Right lobe of liver (tissue), 6 donors: ENCODE results near the gene COL25A1. TPM values are rescaled to one million over a fixed set of nuclear protein-coding genes. Genes with fewer than 3 reads are reported as not detected.

Experiments
- ATAC-seq, 4 donors: fragments of 200-7000 bp; cut with Tn5 transposase; one replicate each; pipeline ENCODE4 v1.9.1; 2020; ENCODE audit warnings: mild to moderate bottlenecking in 4 of 4, moderate library complexity in 4 of 4
- DNase-seq, 3 donors: peaks; one replicate each; pipeline ENCODE4 v3.0.0-alpha.2; 2020
- H3K27ac ChIP-seq, 3 donors: fragments of 200-600 bp; one replicate each; pipeline ENCODE4 v1.8.0; 2022
- H3K27me3 ChIP-seq, 2 donors: fragments of 200-600 bp; one replicate each; pipeline ENCODE4 v1.8.0; 2022
- H3K36me3 ChIP-seq, 4 donors: fragments of 200-600 bp; sonication (generic) in 1 of 4; one replicate each; pipeline versions ENCODE4 v1.5.1 to v1.8.0; 2017 to 2022; ENCODE audit warnings: control low read depth in 1 of 4
- H3K4me1 ChIP-seq, 4 donors: fragments of 200-600 bp; sonication (generic) in 1 of 4; one replicate each; pipeline versions ENCODE4 v1.5.1 to v1.8.0; 2017 to 2022; ENCODE audit warnings: control low read depth in 1 of 4
- H3K4me3 ChIP-seq, 3 donors: fragments of 200-600 bp; one replicate each; pipeline ENCODE4 v1.8.0; 2022
- H3K9me3 ChIP-seq, 4 donors: fragments of 200-600 bp; sonication (generic) in 1 of 4; one replicate each; pipeline versions ENCODE4 v1.5.1 to v1.8.0; 2017 to 2022; ENCODE audit warnings: control low read depth in 1 of 4
- CTCF ChIP-seq, 4 donors: fragments of 200-600 bp in 3 of 4; fragments of 450-650 bp in 1 of 4; IDR thresholded peaks; one replicate each; pipeline versions ENCODE4 v1.5.1 to v1.8.0; 2016 to 2022; ENCODE audit warnings: antibody characterized with exemption in 4 of 4, mild to moderate bottlenecking in 2 of 4
- POLR2A ChIP-seq: fragments of 450-650 bp; IDR thresholded peaks from one replicate; pipeline ENCODE4 v1.6.1; 2017; ENCODE audit warnings: antibody characterized with exemption, mild to moderate bottlenecking
- WGBS: methylation state at CpG from one replicate; pipeline ENCODE4 v1.1.6; 2018; ENCODE audit warnings: low coverage, low lambda C conversion rate; ENCODE audit not compliant: insufficient coverage; ENCODE audit errors: missing lambda C conversion rate; 5-methylcytosine and 5-hydroxymethylcytosine counted together
- intact Hi-C, 2 donors: fragments of 100-400 bp; cut with DNase I; formaldehyde crosslinking; loops; one replicate each; pipeline versions ENCODE4 v1.11.2 to v1.14.1; 2022
- long read RNA-seq: library from polyadenylated mRNA; unstranded; transcript quantifications from one replicate; pipeline ENCODE4 v2.0.0, GENCODE V29; 2019
- total RNA-seq, 6 experiments: library from RNA; depleted of rRNA in 2 of 6; stranded (reverse); fragments of >200 nt in 2 of 6; fragmentation: NEBNext Ultra II Directional in 3 of 6; extraction: Animal tissue kit (Norgen Biotek cat#: 25700) in 3 of 6; gene quantifications; one replicate each; pipeline versions ENCODE4 v1.1.0 to v1.2.4, GENCODE V29; 2016 to 2023
- donor health status: DM: no; HTN: yes; CAD: no.
- donor health status: DM: no; HTN: no; CAD: no.
- donor health status: DM: no; HTN: no; CAD: no.
- donor health status: DM: no; HTN: yes; CAD: no.
- donor health status: DM: no; HTN: yes; CAD: no.

The COL25A1 gene
- 1 to 10 TPM in 3 of 6 experiments, under 1 TPM in 3; 0.06 to 4.8 (median 1.3) TPM for total RNA-seq
- long read RNA-seq, result 0 reads

DNA sequence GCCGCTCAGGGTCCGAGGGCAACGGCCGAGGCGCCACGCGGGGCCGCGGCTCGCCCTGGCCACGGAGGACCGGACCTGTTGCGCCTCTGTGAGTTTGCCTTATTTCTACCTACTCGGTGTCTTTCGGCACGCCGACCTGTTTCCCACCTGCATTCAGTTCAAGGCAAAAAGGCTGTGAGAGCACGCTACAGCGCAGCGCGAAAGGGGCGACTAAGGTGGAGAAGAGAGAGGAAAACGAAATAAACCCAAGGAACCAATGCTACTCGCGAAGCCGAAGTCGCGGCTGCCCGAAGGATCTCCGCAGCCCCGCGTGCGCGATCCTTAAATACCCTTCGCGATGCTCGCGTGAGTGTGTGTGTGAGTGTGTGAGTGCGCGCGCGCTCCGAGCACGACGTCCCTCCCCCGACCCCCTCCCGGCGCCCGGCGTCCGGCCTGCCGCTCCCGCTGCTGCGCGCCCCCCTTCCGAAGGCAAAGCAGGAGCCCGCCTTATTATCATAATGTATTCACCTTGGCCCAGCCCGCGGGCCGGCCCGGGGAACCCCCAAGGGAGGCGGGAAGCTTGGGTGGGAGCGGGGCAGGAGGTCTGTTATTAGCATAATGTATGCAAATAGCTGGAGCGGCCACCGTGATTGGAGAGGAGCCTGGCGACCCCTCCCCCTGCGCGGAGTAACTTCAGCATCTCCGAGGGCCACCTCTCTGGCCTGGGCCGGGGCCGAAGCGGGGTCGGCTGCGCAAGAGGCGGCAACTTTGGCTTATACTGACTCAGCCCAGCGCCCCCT is at the start of gene COL25A1:
TSS of gene COL25A1 (minus strand) at position 298 of the 779 bp plus-strand sequence.
- H3K27me3 ChIP-seq, result peaks cover 0 to 8% of the 10 kb centered on the region in 2 donors
- H3K36me3 ChIP-seq, result no peaks in the 10 kb centered on the region
- peak within 1 kb of the TSS; percentile 38 to 51 (median 47) for H3K4me3 ChIP-seq
- H3K27ac ChIP-seq, result no peak within 1 kb of the TSS
- H3K4me1 ChIP-seq, result peaks cover 0 to 15% (median 0%) of the 10 kb centered on the region in 4 donors
- 3% methylated on average over 28 of the region's 76 CpGs for WGBS
- ATAC-seq (peak; percentile 38 to 79 (median 64)), DNase-seq (peak; percentile 45 to 53 (median 51))
- TF ChIP-seq CTCF (IDR thresholded peaks at IDR 0.05), result no peak
- no peak for TF ChIP-seq POLR2A
- H3K9me3 ChIP-seq, result no peaks in the 10 kb centered on the region
- intact Hi-C loops, result no loop called here

DNA sequence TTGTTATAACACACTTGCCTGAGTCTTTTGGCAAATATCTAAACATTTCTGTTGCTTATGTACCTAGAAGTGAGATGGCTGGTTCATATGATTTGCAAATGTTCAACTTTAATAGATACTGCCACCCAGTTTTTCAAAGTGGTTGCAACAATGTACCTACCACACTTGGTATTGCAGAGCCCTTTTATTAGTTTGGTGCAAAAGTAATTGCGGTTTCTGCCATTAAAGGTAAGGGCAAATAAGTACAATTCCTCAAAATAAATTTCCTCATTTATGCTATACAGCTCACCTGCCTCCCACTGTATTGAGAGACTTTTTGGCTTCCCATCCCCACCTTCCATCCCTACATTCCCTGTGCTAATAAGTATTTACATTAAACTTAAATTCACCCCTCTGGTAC is 47.7 kb upstream of the COL25A1 start:
- H3K27me3 ChIP-seq, result no peaks in the 10 kb centered on the region
- 100% methylated on average over 1 of the region's 1 CpG for WGBS
- no peaks in the 10 kb centered on the region for H3K4me1 ChIP-seq
- H3K36me3 ChIP-seq, result no peaks in the 10 kb centered on the region
- intact Hi-C loops, result no loop called here
- TF ChIP-seq POLR2A (no peak), CTCF (IDR thresholded peaks at IDR 0.05) (no peak)
- ATAC-seq, result no peak
- H3K9me3 ChIP-seq, result no peaks in the 10 kb centered on the region
- H3K27ac ChIP-seq, result no peak overlapping the region
- no peak for DNase-seq
- no peak overlapping the region for H3K4me3 ChIP-seq

- 71% methylated on average over 10 of the region's 10 CpGs for WGBS
Measured at GRCh38 chr4:109334129-109335105, 32.0 kb upstream of the COL25A1 start.

More at GRCh38 chr4:109334129-109335105, 32.0 kb upstream of the COL25A1 start:
- Histone ChIP-seq H3K27me3 (no peaks in the 10 kb centered on the region), H3K4me1 (no peaks in the 10 kb centered on the region), H3K9me3 (no peaks in the 10 kb centered on the region), H3K36me3 (no peaks in the 10 kb centered on the region), H3K4me3 (no peak overlapping the region), H3K27ac (no peak overlapping the region)
- TF ChIP-seq POLR2A (no peak), CTCF (IDR thresholded peaks at IDR 0.05) (no peak)
- DNase-seq, result no peak
- no peak for ATAC-seq
- intact Hi-C loops, result no loop called here
